Coronary artery (tissue), 2 donors: ENCODE data around the gene FJX1.
A peak's percentile ranks its signal among the peaks of the same experiment; 100 is the strongest.

Experiments used
- DNase-seq: peaks from one replicate; pipeline ENCODE4 v3.0.0-alpha.2; 2017; ENCODE audit warnings: low spot score
- H3K27ac ChIP-seq, 2 donors: fragments of 200-600 bp; sonication (generic); one replicate each; pipeline ENCODE4 v1.5.1; 2016 to 2019
- H3K4me3 ChIP-seq: fragments of 200-600 bp; sonication (generic); 2 replicates; pipeline ENCODE4 v1.5.1; 2016; ENCODE audit warnings: mild to moderate bottlenecking, moderate library complexity
- TF ChIP-seq, protein P1 (sequence below): fragments of 200-600 bp; sonication (generic); IDR thresholded peaks from one replicate; pipeline ENCODE4 v1.5.1; 2019; ENCODE audit warnings: antibody characterized with exemption

The FJX1 gene, protein sequence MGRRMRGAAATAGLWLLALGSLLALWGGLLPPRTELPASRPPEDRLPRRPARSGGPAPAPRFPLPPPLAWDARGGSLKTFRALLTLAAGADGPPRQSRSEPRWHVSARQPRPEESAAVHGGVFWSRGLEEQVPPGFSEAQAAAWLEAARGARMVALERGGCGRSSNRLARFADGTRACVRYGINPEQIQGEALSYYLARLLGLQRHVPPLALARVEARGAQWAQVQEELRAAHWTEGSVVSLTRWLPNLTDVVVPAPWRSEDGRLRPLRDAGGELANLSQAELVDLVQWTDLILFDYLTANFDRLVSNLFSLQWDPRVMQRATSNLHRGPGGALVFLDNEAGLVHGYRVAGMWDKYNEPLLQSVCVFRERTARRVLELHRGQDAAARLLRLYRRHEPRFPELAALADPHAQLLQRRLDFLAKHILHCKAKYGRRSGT

DNA sequence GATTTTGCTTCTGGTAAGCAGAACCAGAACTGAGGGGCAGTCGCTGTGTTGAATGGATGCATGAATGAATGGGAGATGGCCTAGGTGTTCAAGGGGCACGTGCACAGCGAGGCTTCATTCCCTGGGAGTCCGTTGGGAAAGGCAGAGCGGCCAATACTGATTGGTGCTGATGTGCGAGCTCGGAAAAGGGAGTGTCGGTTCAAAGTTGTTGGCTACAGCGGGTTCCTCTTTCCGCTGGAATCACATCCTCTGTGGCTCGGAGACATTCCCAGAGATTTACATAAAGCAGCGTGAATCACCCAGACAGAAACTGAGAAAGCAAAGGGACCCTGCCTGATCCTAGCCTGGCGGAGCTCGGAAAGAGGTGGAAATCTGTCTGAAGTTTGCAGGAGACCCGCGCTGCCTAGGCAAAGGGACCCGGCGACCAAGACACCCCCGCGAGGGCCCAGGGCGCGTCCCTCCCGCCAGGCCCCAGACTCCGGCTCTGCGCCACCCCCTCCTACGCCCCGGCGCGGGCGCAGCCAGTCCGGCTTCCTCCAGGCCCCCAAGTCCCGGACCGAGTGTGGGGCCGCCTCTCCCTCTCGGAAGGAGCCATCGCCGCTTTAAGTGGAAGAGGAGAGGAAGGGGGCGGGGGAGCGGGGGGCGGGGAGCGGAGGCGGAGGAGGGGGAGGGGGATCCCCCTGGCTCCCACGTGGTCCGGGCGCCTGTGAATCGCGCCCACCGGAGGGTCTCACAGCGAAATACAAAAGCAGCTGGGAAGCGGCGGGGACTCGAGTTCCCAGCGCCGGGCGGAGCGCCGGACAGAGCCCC, at the start of gene FJX1:
Gene FJX1 (plus strand): TSS at position 774 of the 810 bp plus-strand sequence. CDS start 177 bp downstream, outside the sequence.
- Histone ChIP-seq H3K27ac (peak within 1 kb of the TSS; percentile 51 to 88), H3K4me3 (peak within 1 kb of the TSS; percentile 86)
- peak; percentile 79 for DNase-seq
- TF ChIP-seq, protein P1, sequence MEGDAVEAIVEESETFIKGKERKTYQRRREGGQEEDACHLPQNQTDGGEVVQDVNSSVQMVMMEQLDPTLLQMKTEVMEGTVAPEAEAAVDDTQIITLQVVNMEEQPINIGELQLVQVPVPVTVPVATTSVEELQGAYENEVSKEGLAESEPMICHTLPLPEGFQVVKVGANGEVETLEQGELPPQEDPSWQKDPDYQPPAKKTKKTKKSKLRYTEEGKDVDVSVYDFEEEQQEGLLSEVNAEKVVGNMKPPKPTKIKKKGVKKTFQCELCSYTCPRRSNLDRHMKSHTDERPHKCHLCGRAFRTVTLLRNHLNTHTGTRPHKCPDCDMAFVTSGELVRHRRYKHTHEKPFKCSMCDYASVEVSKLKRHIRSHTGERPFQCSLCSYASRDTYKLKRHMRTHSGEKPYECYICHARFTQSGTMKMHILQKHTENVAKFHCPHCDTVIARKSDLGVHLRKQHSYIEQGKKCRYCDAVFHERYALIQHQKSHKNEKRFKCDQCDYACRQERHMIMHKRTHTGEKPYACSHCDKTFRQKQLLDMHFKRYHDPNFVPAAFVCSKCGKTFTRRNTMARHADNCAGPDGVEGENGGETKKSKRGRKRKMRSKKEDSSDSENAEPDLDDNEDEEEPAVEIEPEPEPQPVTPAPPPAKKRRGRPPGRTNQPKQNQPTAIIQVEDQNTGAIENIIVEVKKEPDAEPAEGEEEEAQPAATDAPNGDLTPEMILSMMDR, result no peak

DNA sequence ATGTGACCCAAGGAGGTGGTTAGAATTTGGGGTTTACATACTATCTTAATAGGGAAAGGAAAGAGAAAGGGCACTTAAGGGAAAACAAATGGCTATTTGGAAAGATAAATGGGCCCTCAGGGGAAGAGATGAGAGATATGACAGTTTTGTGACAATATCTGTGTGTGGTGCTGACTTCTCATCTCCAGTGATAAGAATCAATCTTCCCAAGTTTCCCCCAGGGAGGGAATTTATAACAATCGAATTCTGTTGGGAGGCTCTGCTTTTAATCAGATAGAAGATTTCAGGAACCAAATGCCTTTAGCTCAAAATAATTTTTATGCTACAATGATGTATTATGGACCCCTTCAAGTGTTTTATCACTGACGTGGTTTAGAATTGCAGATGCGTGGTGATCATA, 46.6 kb upstream of the FJX1 start:
- no peak overlapping the region for H3K27ac ChIP-seq
- no peak for DNase-seq
- H3K4me3 ChIP-seq, result no peak overlapping the region
- TF ChIP-seq, protein P1, result no peak

- TF ChIP-seq, protein P1, result no peak
- no peak overlapping the region for H3K27ac ChIP-seq
- no peak for DNase-seq
- no peak overlapping the region for H3K4me3 ChIP-seq
These were observed 38.5 kb upstream of the FJX1 start for GRCh38 chr11:35579557-35580396.

DNA sequence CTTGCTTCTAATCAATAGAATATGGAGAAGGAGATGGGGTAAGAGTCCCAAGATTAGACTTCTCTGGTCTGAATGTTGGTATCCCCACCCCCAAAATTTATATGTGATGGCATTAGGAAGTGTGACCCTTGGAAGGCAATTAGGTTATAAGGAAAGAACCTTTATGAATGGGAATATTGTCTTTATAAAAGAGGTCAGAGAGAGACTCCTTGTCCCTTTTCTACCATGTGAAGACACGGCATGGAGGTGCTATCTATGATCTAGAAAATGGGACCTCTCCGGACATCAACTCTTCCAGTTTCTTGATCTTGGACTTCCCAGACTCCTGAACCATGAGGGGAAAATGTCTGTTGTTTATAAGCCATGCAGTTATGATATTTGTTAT, 37.9 kb upstream of the FJX1 start:
- H3K27ac ChIP-seq, result no peak overlapping the region
- TF ChIP-seq, protein P1, result no peak
- H3K4me3 ChIP-seq, result no peak overlapping the region
- DNase-seq, result no peak

DNA sequence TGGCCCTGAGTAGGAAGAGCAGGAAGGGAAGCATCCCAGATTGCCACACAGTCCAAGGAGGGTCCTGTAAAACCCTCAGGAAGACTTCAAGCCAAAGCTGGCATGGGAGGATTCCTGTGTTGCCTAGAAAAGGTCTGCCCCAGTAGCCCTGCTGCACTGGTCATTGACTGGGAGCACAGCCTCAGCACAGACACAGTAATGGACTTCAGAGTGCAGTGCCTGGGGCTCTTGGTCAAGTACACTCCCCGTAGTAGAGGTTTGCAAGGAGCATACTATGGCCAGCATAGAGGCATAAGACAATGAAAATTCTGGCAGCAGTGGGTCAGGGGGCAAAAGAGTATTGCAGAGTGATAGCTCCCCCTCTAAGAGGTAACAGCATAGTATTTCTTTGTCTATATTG, 36.2 kb upstream of the FJX1 start:
- no peak for DNase-seq
- no peak overlapping the region for H3K27ac ChIP-seq
- no peak overlapping the region for H3K4me3 ChIP-seq
- TF ChIP-seq, protein P1, result no peak

- TF ChIP-seq, protein P1, result no peak
- Histone ChIP-seq H3K4me3 (no peak overlapping the region), H3K27ac (no peak overlapping the region)
- no peak for DNase-seq
These were observed 35.1 kb upstream of the FJX1 start for GRCh38 chr11:35583126-35583525.
